HG03342 (cell line): Measurements from ENCODE around the gene KIF12.
"Not testable (repeated sequence)": the region's sequence is repeated elsewhere in the genome, so short reads cannot be mapped to it uniquely, and the experiment has no call there.

Source experiments
- ATAC-seq: cut with Tn5 transposase; IDR thresholded peaks from one replicate; pipeline ENCODE4 v1.9.1; 2021; ENCODE audit warnings: mild to moderate bottlenecking, moderate library complexity; ENCODE audit not compliant: unreplicated experiment

The KIF12 gene

GRCh38 chr9:114098936-114099668 is at the start of gene KIF12:
KIF12 (minus strand) TSS chr9:114099292; CDS start chr9:114099276, 16 bp downstream.
- no peak for ATAC-seq

DNA sequence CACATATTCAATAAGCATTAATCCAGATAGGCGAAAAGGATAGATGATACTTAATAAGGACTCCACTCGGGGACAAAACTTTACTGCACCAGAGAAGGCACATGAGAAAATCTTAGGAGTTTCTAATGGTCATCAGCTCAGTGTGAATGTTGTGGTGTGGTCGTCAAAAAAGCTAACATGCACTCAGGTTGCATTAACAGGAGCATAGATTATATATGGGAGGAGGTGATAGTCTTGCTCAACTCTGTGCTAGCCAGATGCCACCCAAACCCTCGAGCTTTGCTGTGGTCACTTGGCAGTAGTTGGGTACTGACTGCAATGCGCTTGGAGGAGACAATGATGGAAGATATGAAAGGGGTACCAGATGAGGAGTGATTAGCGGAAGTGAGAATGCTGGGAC is 47.6 kb upstream of the KIF12 start:
- ATAC-seq: no peak

DNA sequence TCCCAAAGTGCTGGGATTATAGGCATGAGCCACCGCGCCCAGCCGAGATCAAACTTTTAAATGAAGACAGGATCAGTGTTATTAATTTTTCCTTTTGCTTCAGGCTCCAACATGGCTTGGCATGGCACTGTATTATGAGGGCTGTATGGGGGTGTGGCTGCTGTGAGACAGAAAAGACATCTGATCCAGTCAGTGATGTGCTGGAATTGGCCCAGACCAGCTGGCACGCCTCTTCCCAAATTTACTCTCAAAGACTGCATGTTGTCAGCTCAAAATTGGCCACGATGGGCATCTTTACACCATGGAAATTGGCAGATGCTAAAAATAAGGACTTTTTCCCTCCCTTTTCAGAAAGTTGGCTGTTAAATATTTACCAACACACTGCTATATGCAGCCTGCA is 44.1 kb upstream of the KIF12 start:
- no peak for ATAC-seq

DNA sequence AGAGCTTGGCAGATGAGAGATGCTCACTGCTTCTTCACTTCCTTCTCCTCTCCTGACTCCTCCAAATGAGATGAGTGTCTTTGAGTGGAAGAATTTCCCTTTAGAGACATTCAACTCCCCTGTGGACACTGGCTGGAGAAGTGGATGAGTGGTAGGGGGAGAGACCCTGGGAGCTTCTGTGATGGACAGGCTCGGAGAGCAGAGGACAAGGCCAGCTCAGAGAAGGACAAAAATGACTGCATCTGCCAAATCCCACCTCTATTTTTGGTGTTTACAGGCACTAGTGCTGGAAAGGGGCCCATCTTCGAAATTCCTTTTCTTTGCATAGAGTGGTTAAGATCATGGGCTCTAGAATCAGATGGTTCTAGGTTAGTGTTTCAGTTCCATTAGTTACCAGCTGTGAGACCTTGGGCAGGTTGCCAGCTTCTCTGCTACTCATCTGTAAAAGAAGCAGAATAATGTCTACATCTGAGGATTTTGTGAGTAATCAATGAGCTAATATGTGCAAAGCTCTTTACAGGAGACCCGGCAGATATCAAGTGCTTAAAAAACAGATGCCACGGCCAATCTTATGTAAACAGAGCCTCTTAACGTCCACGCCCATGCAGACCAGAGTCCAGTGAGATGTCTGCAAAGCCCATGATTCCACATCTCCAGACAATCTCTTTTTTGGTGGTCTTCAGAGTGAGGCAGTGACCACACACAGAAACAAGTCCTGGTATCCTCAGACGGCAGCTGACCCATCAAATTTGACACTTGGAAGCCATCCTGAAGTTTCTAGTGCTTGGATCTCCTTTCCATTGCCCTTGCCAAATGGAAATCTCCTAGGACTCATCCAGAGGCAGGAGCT is 42.7 kb upstream of the KIF12 start:
- no peak for ATAC-seq

DNA sequence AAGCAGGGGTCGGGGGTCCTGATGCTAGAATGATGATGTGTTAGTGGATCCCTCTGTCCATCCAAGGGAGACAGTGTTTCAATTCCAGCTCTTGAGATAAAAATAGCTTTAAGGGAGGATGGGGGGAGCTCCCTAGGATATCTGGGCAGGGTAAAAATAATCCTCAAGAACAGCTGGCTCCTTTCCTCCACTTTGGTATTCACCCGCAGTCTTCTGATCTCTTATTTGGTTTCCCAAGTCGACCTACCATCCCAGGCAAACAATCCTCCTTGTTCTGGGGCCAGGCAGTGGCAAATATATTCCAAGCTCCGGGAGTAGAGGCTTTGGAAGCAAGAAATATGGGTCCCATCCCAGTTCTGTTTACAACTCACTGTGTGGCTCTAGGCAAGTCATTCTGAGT is 41.8 kb upstream of the KIF12 start:
- ATAC-seq: no peak

- no peak for ATAC-seq
Measured at GRCh38 chr9:114140401-114140800, 41.3 kb upstream of the KIF12 start.

DNA sequence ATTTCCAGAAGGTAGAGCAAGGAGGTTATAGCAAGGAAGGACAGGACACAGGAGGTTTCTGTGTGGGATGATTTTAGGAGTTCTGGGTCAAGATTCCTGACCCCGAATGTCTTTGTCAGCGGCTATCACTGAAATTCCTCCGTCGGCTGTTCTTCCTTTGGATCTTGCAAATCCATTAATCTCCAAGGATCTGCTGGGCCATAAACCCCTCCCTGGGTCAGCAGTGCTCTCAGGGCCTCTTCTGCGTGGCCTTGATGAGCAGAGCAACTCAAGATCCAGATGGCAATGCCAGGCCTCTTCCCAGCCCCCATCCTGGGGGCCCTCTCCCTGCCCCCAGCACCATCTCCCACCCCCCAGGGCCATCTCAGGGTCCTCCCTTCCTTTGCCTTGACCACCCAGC is 40.0 kb upstream of the KIF12 start:
- no peak for ATAC-seq

- no peak for ATAC-seq
Measured at GRCh38 chr9:114138552-114138971, 39.5 kb upstream of the KIF12 start.

DNA sequence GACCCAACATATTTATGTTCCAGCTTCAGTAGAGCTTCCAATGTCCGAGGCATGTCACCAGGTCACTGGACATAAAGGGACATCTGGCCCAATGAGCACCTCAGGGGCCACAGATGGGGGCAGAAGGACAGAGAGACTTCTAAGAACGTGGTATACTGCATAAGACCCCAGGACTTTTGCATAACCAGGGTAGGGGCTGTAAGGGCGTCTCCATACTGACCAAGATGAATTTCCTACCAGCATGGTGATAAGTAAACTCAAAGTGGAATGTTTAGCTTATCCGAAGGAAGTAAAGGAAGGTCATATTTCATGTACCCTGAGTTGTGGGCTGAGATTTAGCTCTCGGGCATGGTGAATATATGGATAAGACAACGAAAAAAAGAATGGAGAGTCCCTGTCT is 38.7 kb upstream of the KIF12 start:
- ATAC-seq: no peak

GRCh38 chr9:114134827-114135396 is 35.8 kb upstream of the KIF12 start:
- no peak for ATAC-seq

DNA sequence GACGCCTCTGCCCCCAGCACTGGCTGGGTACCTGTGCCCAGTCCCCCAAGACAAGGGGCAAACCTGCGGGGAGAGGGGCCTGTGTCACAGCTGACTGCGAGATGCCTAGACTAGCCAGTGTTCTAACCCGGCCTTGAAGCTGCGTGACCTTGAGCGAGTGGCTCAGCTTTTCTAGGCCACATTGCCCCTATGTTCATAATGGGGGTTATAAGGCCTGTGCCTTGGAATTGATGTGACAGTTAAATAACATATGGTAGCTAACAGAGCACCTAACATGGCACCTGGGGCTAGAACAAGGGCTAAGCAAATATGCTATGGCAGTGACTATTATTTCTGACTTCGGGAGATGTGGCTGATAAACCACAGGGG is 33.4 kb upstream of the KIF12 start:
- no peak for ATAC-seq

DNA sequence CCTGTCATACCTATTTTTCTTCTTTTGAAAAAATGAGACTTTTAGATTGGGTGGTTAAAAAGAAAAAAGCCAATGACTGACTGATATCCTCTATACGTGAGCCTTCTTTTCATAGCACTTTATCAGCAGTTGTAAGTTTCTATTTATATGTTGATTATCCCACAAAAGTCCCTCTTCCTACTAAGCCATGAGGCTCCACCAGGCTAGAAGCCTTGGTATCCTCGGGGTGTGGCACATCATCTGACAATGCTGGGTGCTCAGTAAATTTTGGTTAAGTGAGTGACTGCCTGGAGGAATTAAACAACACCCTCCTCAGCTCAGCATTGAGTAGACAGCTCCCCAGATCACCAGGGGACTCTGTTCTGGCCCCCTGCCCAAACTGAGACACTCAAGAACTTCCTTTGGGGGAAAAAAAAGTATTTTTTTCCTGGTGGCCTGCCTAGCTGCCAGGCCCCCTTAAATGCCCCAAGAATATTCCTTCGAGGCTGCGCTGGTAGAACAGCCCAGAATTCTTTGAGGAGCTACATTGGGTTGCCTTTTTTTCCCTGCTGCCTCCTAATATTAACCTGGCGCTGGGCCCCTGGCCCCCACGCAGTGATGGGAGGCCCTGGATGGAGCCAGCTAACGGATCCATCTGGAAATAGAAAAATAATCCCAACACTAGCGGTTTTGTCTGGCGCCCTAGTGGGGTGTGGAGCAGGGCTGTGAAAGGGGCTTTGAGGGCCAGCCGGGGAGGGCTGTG is 32.9 kb upstream of the KIF12 start:
- no peak for ATAC-seq

- ATAC-seq: no peak
Measured at GRCh38 chr9:114130624-114131277, 31.7 kb upstream of the KIF12 start.

- ATAC-seq: no peak
Measured at GRCh38 chr9:114130141-114130540, 31.0 kb upstream of the KIF12 start.

DNA sequence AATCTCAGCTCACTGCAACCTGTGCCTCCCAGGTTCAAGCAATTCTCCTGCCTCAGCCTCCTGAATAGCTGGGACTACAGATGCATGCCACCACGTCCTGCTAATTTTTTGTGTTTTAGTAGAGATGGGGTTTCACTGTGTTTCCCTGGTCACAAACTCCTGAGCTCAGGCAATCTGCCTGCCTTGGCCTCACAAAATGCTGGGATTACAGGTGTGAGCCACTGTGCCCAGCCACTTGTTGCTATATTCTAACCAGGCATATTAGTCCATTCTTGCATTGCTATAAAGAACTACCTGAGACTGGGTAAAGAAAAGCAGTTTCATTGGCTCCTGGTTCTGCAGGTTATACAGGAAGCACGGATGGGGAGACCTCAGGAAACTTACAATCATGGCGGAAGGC is 29.7 kb upstream of the KIF12 start:
- ATAC-seq: not testable (repeated sequence)

DNA sequence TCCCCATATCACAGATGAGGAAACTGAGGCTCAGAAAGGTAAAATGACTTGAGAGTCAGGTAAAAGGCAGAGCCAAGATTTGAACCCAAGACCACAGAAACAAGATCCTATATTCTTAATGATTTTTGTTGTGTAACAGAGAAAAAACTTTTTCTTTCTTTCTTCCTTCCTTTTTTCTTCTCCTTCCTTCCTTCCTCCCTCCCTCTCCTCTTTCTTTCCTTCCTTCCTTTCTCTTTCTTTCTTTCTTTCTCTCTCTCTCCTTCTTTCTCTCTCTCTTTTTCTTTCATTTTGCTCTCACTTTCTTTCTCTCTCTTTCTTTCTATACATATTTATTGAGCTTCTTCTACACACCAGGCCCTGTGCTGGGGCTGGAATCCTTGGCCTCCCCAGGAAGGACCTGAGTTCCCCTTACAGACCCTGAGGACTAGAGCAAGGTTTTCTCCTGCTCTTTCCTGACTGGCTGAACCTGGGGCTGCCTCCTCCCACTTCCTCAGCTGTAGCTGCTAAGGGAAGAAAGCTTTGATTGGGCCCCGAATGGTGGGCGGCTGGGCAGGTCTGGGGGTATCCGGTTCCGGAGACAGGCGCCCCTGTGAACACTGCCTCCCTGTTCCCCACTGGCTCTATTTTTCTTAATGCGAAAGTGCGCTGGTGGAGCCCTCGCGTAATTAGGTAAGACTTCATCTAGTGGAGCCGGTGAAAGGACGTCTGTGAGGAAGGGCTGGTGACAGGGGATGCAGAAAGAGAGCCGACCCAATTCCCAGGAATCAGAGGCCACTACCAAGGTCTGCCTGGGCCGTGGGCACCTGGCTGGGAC is 27.4 kb upstream of the KIF12 start:
- no peak for ATAC-seq

DNA sequence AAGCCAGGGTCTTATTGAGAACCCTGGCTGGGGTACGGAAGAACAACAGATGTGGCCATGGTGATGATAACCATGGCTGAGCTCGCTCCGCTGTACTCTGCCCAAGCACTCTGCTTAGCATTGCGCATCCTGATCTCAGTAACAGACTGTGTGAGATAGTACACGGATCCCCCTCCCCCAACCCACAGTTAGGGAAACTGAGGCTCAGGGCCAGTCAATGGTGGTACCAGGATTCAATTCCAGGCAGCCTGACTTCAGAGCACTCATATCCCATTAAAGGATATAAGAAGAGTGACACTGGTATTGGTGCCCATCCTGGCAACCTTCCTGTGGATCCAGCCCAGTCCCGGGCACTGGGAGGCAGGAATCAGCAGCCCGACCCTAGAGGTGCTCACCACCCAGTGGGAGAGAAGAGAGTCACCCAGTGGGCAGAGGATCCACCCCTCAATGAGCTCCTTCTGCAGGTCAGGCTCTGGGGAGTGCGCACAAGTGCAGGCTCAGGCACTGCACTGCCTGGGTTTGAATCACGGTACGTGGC is 26.5 kb upstream of the KIF12 start:
- ATAC-seq: no peak

DNA sequence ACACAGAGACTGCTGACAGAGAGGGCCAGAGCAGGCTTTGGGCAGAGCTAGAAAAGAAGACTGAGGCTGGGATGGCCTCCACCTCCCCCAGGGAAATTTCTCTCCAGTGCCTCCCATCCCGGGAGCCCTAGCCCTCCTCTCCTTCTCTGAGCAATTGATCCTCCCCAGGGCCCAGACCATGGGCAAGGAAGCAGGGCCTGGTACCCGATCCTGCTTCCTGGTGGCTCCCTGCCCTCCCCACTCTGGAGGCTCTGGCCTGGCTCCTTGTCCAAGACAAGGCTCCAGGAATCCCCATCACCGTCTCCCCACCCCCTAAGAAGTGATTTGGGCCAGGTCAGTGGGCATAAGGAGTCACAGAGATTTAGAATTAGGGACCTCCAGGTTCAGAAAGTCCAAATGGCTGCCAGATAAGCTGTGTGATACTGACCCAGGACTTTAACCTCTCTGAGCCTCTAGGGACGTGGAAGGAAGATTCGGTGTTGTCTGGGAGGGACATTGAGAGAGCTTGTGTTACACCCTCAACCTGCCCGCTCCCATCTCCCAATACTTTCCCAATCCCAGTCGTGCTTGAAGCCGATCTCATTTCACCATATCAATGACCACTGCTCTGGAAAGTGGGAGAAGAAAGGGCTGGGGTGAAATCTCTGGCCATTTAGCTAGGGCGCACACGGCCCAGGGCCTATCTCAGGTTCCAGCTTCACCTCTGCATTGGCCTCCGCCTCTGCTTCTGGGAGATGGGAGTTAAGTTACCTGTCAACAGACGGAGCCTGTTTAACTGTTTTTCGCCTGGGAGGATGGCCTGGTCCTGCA is 25.8 kb upstream of the KIF12 start:
- no peak for ATAC-seq

- no peak for ATAC-seq
Measured at GRCh38 chr9:114124138-114124537, 25.0 kb upstream of the KIF12 start.
